NCI-H345 treated with DMSO at 0.1 percent for 48 hours (cell line): Measurements from ENCODE around the gene STK4.

Experiments
- DNase-seq: peaks from one replicate; lab custom pipeline; 2025; ENCODE audit not compliant: unreplicated experiment; lab: John Stamatoyannopoulos, UW

Gene STK4

DNA sequence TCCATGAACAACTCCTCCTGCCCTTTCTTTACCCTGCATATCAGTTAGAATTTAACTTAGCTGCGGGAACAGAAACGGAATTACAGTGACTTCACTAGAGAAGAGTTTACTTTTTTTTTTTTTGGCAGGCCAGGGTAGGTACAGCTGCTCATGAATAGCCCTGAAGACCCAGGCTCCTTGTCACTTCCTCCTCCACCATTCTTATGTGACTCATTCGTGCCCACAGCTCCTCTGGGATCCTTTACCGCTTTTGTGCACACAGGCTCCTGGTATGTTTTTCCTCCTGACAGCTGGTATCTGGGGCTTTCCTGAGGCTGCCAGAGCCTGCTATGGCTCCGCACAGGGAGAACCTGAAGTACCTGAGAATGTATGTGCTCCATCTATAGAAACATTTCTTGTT, 138.5 kb downstream of the STK4 start:
- no peak for DNase-seq

DNA sequence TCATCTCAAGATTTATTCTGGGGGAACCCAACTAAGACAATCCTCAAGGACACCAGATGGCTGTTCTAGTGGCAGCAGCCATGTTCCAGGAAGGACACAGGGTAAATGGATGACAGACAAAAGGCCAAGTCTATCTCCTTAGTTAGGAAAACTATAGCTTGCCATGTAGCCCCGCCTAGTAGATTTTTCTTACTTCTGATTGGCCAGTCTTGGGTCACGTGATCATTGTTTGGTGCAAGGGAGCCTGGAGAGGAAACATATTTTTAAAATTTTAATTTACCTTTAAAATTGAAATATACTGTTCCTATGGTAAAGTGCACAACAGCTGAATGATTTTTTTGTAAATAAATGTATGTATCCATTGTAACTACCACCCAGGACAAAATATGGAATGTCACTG, 139.0 kb downstream of the STK4 start:
- no peak for DNase-seq

DNA sequence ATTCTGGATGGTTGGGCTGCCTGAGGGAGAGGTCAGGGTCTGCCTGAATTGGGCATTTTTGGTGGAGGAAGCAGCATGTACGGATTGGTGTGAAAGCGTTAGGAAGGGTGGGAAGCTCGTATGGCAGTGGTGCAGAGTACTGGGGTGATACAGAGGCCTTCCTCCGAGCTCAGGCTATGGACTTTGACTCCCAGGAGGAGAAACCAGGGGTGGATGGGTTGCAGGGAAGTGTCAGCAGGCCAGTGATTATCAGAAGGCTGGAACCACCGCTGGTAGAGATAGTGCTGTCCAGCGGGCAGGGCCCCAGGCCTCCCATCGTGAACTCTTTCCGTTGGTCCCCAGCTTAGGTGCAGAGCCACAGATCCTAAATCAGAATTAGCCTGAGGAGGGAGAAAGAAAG, 143.3 kb downstream of the STK4 start:
- DNase-seq = no peak

DNA sequence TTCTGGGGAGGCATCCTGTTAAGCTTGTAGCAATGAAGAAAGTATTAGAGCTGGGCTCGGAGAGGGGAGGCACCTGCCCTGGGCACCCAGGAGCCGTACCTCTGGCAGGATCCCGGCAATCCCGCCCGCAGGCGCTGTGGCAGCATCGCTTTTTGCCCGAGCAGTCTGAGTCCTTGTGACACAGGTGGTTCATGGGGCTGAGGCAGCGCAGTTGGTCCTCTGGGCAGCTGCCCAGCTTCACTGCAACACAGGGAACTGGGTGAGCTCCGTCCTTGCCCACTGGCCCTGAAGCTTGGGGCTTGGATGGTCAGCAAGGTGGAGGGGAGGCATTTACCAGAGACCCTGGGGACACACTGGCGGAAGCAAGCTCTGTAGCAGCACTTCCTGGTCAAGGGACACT, 144.0 kb downstream of the STK4 start:
- no peak for DNase-seq

DNA sequence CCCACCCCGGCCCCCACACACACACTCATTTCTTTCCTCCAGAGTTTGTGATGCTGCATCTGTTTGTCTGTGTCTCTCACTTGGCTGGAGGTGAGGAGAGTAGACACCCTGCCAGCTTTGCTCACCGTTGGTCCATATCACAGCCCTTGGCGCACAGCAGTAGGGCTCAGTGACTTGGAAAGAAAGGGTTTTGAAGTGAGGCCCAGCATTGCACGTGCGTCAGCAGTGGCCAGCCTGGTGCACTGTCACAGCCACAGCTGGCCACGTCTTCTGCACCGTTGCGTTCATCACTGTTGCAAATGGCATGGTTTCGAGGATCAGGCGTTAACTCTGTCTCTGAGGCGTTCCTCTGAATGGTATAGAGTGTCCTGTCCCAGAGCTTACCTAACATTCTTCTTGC, 145.0 kb downstream of the STK4 start:
- DNase-seq = no peak

DNA sequence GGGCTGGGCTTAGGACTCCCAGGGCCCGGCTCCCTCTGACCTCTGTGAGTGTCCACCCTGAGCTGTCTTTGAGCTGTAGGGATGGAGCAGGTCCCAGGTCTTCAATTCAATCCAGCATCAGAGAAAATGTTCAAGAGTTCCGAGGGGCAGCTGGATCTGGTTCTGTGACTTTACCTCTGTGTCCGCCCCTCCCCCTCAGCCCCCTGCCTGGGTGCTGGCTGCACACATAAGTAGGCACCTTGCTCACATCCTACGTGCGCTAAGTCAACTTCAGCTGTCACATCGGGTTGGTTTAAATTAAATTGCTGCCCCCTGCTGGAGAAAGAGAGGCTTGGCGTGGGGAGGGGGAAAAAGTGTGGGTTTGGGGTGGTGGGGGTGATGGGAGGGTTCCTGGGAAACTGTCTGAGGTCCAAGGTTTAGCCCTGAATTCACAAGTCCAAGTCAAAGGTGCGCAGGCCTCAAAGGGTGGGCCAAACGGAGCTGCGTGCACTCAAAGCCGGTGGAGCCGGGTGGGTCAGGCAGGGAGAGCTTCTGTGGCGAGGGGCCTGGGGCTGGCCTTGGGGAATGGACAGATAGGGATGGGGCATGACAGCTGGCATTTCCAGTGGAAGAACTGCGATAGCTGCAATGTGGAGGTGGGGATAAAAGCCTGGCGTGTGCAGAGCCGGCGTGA, 145.6 kb downstream of the STK4 start:
- no peak for DNase-seq

DNA sequence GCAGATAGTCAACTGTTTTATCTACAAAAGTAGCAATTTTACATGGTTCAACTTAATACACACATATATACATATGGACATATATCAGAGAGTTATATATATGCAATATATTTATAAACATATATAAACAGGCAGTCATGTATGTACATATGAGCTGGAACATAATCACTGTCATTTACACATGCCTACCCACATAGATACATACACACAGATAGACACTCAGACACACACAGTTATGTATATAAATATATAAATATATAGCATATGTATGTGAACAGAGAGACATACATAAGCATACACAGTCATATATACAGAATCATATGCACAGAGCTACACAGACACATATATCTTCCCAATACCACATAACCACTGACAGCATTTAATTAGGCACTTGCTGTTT, 146.4 kb downstream of the STK4 start:
- DNase-seq = no peak

DNA sequence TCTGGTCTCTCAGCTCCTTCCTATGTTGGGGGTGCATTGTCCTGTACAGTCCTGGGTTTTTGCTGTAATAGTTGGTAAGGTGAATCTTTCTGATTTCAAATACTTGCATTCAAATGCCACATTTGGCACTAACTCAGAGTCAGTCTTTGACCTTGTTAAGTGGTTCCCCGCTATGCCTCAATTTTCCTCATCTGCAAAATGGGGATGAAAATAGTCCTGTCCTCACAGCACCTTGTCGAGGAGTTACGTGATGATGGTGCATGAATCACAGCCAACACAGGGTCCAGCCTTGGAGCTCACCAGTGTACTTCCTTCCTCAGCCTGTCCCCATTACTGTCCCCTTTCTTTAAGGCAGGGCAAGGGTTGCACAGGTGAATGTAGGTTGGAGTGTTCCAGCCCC, 147.6 kb downstream of the STK4 start:
- no peak for DNase-seq

DNA sequence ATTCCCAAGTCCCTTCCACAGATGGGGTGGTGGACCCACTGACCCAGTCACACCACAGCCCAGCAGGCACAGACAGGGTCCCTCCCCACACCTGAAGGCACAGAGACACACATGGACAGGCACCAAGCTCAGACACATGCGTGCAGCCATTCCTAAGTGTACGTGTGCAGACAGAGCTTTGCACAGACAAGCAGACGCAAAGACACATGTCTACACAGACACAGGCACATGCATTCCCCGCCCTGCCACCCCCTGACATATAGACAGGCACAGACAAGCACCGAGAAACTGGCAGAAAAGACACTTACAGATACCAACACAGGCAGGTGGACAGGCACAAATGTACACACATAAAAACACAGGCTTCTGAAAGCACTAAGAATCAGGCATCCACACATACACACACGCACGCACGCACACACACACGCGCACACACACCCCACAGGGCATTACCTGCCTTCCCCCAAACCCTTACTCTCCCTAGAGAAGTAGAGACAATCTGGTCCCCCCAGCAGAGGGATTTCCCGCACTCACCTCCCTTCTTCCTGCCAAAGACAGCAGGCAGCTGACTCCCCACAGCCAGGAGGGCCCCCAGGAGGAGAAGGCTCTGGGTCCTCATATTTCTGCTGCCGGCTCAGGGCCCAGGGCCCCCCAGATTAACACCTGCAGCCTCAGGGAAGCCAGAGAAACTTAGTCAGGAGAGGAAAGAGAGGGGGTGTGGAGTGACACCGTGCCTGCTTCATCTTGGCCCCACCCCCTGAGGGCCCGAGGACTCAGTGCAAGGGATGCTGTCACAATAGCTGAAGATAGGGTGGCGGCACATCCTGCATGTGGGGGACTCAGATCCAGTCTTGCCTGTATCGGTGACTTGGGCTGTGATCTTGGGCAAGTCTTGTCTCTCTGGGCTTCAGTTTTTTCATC, 148.4 kb downstream of the STK4 start, which contains the start of gene WFDC5:
Gene WFDC5, minus strand, starts transcription at position 710 of the 921 bp plus-strand sequence. Its CDS starts 91 bp downstream, at position 619.
- DNase-seq = no peak

DNA sequence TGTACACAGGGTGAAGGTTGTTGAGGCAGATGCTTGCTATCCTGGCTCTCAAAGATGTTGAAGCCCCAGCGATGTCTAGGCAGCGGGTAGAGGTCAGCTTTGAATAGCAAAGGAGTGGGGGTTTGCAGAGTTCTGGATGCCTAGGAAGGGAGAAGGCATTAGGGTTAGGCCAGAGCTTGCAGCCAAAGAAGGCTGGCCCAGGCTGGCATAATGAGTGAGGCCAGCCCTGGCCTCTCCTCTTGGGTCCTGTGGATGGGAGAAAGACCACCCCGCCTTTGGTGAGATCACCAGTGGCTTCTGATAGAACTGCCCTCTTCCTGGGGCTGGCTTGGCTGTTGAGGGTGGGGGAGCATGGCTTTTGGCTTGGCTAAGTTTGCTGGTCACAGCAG, 149.1 kb downstream of the STK4 start:
- no peak for DNase-seq

DNA sequence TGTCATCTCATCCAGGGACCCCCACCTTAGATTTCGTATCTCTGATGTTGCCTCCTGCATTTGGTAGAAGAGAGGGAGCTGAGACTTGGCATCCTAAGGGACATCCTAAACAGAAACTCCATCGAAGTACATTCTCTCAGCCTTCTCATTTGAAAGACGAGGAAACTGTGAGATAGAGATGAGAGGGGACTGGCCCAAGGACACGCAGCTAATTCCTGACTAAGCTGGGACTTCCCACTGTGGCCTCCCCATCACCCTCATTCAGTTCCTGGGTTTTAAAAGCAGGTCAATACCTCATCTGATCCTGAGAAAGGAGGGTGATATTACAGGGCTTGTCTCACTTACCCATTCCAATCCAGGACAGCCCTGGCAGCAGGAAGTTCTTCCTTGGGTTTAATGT, 149.5 kb downstream of the STK4 start:
- no peak for DNase-seq

DNA sequence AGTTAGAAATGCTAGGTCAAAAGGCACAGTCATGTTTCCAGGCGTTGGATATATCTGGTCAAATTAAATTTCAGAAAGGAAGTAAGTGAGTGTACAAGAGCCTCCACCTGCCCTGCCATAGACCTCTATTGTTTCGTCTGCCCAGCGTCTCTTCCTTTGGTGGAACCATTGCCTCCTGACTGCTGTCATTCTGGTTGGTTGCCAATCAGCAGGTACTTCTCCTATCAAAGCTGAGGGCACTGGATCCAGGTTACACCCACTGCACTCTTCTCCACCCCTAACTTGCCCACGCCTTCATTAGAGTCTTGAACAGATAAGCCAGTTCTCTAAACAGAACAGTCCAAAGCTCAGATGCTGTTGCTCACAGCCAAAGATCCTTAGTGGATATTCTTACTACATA, 151.3 kb downstream of the STK4 start:
- DNase-seq = no peak

DNA sequence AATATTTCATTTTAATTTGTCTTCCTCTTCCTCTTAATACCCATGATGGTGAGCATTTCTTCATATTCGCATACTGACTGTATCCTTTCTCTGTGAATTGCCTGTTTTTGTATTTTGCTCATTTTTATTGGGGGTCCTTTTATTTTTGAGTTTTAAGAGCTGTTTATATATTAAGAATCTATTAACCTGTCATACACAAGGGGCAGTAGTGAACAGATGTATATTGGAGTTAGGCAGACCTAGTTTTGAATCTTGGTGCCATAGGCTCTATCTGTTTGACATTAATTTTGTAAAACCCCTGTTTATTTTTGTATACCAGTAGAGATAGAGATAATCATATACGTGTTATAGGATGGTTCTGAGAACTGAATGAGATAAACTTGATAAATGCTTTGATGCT, 151.7 kb downstream of the STK4 start:
- no peak for DNase-seq

DNA sequence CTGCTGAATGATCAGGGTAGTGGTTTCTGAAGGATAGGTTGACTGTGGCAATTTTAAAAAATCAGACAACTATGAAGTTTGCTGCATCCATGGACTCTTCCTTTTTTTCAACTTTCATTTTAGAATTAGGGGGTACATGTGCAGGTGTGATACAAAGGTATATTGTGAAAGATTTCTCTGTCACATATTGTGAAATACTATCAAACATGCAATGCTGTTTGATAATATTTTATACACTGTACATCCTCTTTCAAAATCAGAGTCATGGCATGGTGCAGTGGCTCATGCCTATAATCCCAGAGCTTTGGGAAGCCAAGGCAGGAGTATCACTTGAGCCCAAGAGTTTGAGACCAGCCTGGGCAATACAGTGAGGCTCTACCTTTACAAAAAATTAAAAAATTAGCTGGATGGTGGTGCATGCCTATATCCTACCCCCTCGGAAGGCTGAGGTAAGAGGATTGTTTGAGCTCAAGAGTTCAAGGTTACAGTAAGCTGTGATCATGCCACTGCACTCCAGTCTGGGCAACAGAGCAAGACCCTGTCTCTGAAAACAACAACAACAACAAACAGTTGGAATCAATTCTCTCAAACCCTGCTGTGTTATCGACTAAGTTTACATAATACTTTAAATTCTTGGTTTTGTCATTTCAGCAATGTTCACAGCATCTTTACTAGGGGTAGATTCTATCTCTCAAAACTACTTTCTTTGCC, 153.4 kb downstream of the STK4 start:
- DNase-seq = no peak

DNA sequence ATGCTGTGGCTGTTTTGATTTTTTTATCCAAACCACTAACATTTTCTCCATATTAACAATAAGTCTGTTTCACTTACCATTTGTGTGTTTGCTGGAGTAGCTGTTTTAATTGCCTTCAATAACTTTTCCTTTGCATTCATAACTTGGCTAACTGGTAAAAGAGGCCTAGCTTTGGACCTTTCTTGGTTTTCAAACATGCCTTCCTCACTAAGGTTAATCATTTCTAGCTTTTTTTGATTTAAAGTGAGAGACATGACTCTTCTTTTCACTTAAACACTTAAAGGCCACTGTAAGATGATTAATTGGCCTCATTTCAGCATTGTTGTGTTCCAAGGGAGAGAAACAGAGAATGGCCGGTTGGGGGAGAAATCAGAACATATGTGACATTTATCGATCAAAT, 155.1 kb downstream of the STK4 start:
- no peak for DNase-seq

DNA sequence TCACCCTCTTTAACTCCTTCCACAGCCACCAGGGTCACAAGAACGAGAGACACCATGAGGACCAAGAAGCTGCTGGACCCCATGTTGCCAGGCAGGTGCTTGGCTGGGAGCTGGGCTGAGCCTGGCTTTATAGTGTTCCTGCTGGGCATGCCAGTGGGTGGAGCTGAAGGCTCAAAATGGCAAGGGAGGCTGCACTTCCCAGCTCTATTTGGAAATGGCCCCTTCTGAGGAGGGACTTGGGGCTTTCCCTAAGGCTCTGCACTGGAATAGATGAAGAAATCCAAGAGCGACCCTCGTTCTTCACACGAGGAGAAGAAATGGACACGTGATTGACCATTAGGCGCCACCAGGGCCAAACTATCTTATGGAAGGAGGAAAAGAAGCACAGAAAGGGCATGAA, 158.1 kb downstream of the STK4 start, which contains the start of gene WFDC12:
Gene WFDC12, minus strand, starts transcription at position 101 of the 400 bp plus-strand sequence. Its CDS starts 18 bp downstream, at position 83.
- DNase-seq = no peak

DNA sequence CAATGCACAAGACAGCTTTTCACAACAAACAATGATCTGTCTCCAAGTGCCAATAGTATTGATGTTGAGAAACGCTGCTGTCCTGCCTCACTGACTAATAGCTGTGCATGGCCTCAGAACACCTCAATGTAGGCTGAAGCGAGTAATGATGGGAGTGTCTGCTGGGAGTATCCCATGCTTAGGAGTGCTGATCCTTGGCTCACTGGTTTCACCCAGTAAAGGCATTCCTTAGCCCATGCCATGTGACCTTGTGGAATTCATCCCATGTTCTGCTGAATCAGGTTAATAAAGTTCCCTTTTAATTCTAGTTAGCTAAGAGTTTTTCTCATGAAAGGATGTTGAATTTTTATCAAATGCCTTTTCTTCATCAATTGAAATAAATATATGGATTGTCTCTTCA, 161.8 kb downstream of the STK4 start:
- DNase-seq = no peak
